HepG2 (cell line): Measurements from ENCODE around the gene MRPL20. TPM values are rescaled to one million over a fixed set of nuclear protein-coding genes. Genes with fewer than 3 reads are reported as not detected.
A peak's percentile ranks its signal among the peaks of the same experiment; 100 is the strongest.

Source experiments
- ADNP ChIP-seq: sonication (generic); formaldehyde crosslinking; IDR thresholded peaks from 2 replicates; pipeline ENCODE4 v1.4.0; 2020; ENCODE audit warnings: missing genetic modification reagents
- BCL6 ChIP-seq: IDR thresholded peaks from 2 replicates; pipeline ENCODE4 v1.6.1; 2016; ENCODE audit warnings: missing genetic modification reagents, missing compliant biosample characterization
- CENPX ChIP-seq: sonication (generic); formaldehyde crosslinking; IDR thresholded peaks from 2 replicates; pipeline ENCODE4 v1.9.0; 2021; ENCODE audit warnings: mild to moderate bottlenecking, missing genetic modification reagents, moderate library complexity
- ETV6 ChIP-seq: sonication (generic); formaldehyde crosslinking; conservative IDR thresholded peaks from 2 replicates; pipeline ENCODE4 v1.4.0; 2020; ENCODE audit warnings: missing genetic modification reagents
- FOXA1 ChIP-seq, 2 experiments: fragments of 450-650 bp in 1 of 2; sonication (generic) in 1 of 2; formaldehyde crosslinking in 1 of 2; IDR thresholded peaks; 2 replicates each; pipeline versions ENCODE4 v1.4.0 to v1.6.1; 2016 to 2020; ENCODE audit warnings: missing genetic modification reagents in 1 of 2
- FOXK2 ChIP-seq: fragments of 450-650 bp; IDR thresholded peaks from 2 replicates; pipeline ENCODE4 v1.6.1; 2016
- FOXO4 ChIP-seq: sonication (generic); formaldehyde crosslinking; conservative IDR thresholded peaks from 2 replicates; pipeline ENCODE4 v1.8.1; 2023; ENCODE audit warnings: missing genetic modification reagents
- HNF4G ChIP-seq, 2 experiments: sonication (generic) in 1 of 2; formaldehyde crosslinking in 1 of 2; IDR thresholded peaks; 2 replicates each; pipeline versions ENCODE4 v1.4.0 to v1.6.1; 2011 to 2020; ENCODE audit warnings: borderline replicate concordance in 2 of 2, low read depth in 2 of 2, mild to moderate bottlenecking in 2 of 2, low read length in 1 of 2, missing genetic modification reagents in 1 of 2, moderate library complexity in 1 of 2
- HNRNPL ChIP-seq: fragments of 200-400 bp; formaldehyde crosslinking; IDR thresholded peaks from 2 replicates; pipeline ENCODE4 v1.6.1; 2017; ENCODE audit warnings: mild to moderate bottlenecking, low read depth, low read length
- MLLT10 ChIP-seq: sonication (generic); formaldehyde crosslinking; IDR thresholded peaks from 2 replicates; pipeline ENCODE4 v1.4.0; 2020; ENCODE audit warnings: missing genetic modification reagents
- POGZ ChIP-seq: sonication (generic); formaldehyde crosslinking; IDR thresholded peaks from 2 replicates; pipeline ENCODE4 v1.4.0; 2020; ENCODE audit warnings: mild to moderate bottlenecking, missing genetic modification reagents
- SMAD9 ChIP-seq: sonication (generic); formaldehyde crosslinking; IDR thresholded peaks from 2 replicates; pipeline ENCODE4 v1.5.1; 2020; ENCODE audit warnings: mild to moderate bottlenecking, missing genetic modification reagents
- TFDP1 ChIP-seq: IDR thresholded peaks from 2 replicates; pipeline ENCODE4 v1.6.1; 2016; ENCODE audit warnings: missing compliant biosample characterization, missing genetic modification reagents, borderline replicate concordance
- ZBTB10 ChIP-seq: sonication (generic); formaldehyde crosslinking; IDR thresholded peaks from 2 replicates; pipeline ENCODE4 v1.4.0; 2020; ENCODE audit warnings: missing genetic modification reagents, borderline replicate concordance
- ZBTB21 ChIP-seq: sonication (generic); formaldehyde crosslinking; IDR thresholded peaks from 2 replicates; pipeline ENCODE4 v1.4.0; 2020; ENCODE audit warnings: missing genetic modification reagents
- ZBTB7B ChIP-seq: sonication (generic); formaldehyde crosslinking; IDR thresholded peaks from 2 replicates; pipeline ENCODE4 v1.4.0; 2020; ENCODE audit warnings: missing genetic modification reagents
- ZFAT ChIP-seq: sonication (generic); formaldehyde crosslinking; conservative IDR thresholded peaks from 2 replicates; pipeline ENCODE4 v1.8.1; 2023; ENCODE audit warnings: missing genetic modification reagents, inconsistent platforms
- ZNF326 ChIP-seq: sonication (generic); formaldehyde crosslinking; IDR thresholded peaks from 2 replicates; pipeline ENCODE4 v1.4.0; 2020; ENCODE audit warnings: missing genetic modification reagents, borderline replicate concordance
- ZNF556 ChIP-seq: sonication (generic); formaldehyde crosslinking; IDR thresholded peaks from 2 replicates; pipeline ENCODE4 v1.4.0; 2020; ENCODE audit warnings: mild to moderate bottlenecking, missing genetic modification reagents, borderline replicate concordance
- ZNF570 ChIP-seq: sonication (generic); formaldehyde crosslinking; IDR thresholded peaks from 2 replicates; pipeline ENCODE4 v1.4.0; 2020; ENCODE audit warnings: mild to moderate bottlenecking, missing genetic modification reagents, borderline replicate concordance
- ZNF574 ChIP-seq: sonication (generic); formaldehyde crosslinking; IDR thresholded peaks from 2 replicates; pipeline ENCODE4 v1.4.0; 2020; ENCODE audit warnings: missing genetic modification reagents
- ZNF709 ChIP-seq: sonication (generic); formaldehyde crosslinking; IDR thresholded peaks from 2 replicates; pipeline ENCODE4 v1.5.0; 2020; ENCODE audit warnings: mild to moderate bottlenecking, missing genetic modification reagents
- ZNF777 ChIP-seq: sonication (generic); formaldehyde crosslinking; IDR thresholded peaks from 2 replicates; pipeline ENCODE4 v1.4.0; 2020; ENCODE audit warnings: missing genetic modification reagents
- ZNF878 ChIP-seq: sonication (generic); formaldehyde crosslinking; IDR thresholded peaks from 2 replicates; pipeline ENCODE4 v1.8.1; 2023; ENCODE audit warnings: mild to moderate bottlenecking, missing genetic modification reagents, moderate library complexity
- polyA plus RNA-seq, 8 experiments: library from polyadenylated mRNA; depleted of rRNA in 3 of 8; stranded (reverse) in 7 of 8; unstranded in 1 of 8; fragments of >200 nt; fragmentation: Illumina TruSeq in 4 of 8; extraction: Trizol in 4 of 8; gene quantifications; 2 replicates each; pipeline versions ENCODE4 v1.2.1 to v1.2.3, GENCODE V29; 2011 to 2016; ENCODE audit warnings: low read depth in 4 of 8, missing spikeins in 1 of 8, mixed read lengths in 1 of 8; ENCODE audit not compliant: insufficient read depth in 1 of 8
- total RNA-seq, 5 experiments: library from RNA; depleted of rRNA; stranded (reverse); fragments of >200 nt; fragmentation: Illumina TruSeq; extraction: Trizol; gene quantifications; 2 replicates each; pipeline ENCODE4 v1.2.3, GENCODE V29; 2016; ENCODE audit warnings: low read depth in 1 of 5

MRPL20 gene
- total and polyA plus RNA-seq, 2 of the 13 experiments (the other 11 are each of a cell fraction or from before 2014, with no cell fraction given) = 59.2 to 127 TPM

GRCh38 chr1:1431845-1432273 is 24.8 kb upstream of the MRPL20 start (continued):
- TF ChIP-seq TFDP1 (CRISPR knock-in tag) (no peak), MLLT10 (CRISPR knock-in tag) (no peak), ETV6 (CRISPR knock-in tag) (peak; percentile 50; the same call in 1 of the 2 replicates), HNRNPL (peak; percentile 90), FOXK2 (no peak), ZNF878 (CRISPR knock-in tag) (peak; percentile 22; the same call in 1 of the 2 replicates), ZFAT (CRISPR knock-in tag) (no peak), ZBTB21 (CRISPR knock-in tag) (no peak), HNF4G (IDR thresholded peaks at IDR 0.05; ENCODE audit: borderline replicate concordance, low read depth, low read length) (peak; percentile 24; the same call in 1 of the 2 replicates), HNF4G (CRISPR knock-in tag; IDR thresholded peaks at IDR 0.05; ENCODE audit: borderline replicate concordance, low read depth) (no peak), FOXA1 (IDR thresholded peaks at IDR 0.05) (no peak), FOXA1 (CRISPR knock-in tag; IDR thresholded peaks at IDR 0.05) (peak; percentile 62), BCL6 (CRISPR knock-in tag) (peak; percentile 77), ZBTB7B (peak; percentile 95), ADNP (CRISPR knock-in tag) (no peak), ZNF556 (CRISPR knock-in tag) (0 out of 2 replicates have a peak, but pooled peaks have one; percentile 35), FOXO4 (CRISPR knock-in tag) (no peak), POGZ (CRISPR knock-in tag) (no peak), ZNF574 (CRISPR knock-in tag) (peak; percentile 73), ZNF326 (CRISPR knock-in tag) (peak; percentile 87; the same call in 1 of the 2 replicates), CENPX (CRISPR knock-in tag) (no peak), ZNF709 (CRISPR knock-in tag) (no peak), ZNF777 (CRISPR knock-in tag) (0 out of 2 replicates have a peak, but pooled peaks have one; percentile 17), SMAD9 (no peak), ZNF570 (no peak), ZBTB10 (CRISPR knock-in tag) (peak; percentile 59; the same call in 1 of the 2 replicates)
